HepG2 (cell line): Measurements from ENCODE around the gene CERS3. TPM values are rescaled to one million over a fixed set of nuclear protein-coding genes. Genes with fewer than 3 reads are reported as not detected.

ENCODE experiments used
- ATAC-seq: fragments of 200-7000 bp; cut with Tn5 transposase; 3 replicates; pipeline ENCODE4 v1.9.1; 2020; ENCODE audit warnings: mild to moderate bottlenecking, moderate library complexity
- BruUV-seq: library from RNA; stranded (reverse); fragments of 400-500 nt; replicated peaks from 2 replicates; lab custom pipeline; 2021; lab: Mats Ljungman, UMichigan
- CTCF ChIA-PET: fragments of 300-600 bp; formaldehyde crosslinking; extraction: SDS; loops from one replicate; lab custom pipeline; 2021; ENCODE audit warnings: low total read pairs, inconsistent platforms, low intra/inter-chr PET ratio; lab: Yijun Ruan, JAX
- POLR2A ChIA-PET: fragments of 350-600 bp; sonication (Branson Sonifier 250); formaldehyde crosslinking; loops from one replicate; lab custom pipeline; 2020; ENCODE audit warnings: antibody characterized with exemption, inconsistent platforms; lab: Yijun Ruan, JAX
- DNase-seq: peaks from one replicate; pipeline ENCODE4 v3.0.0-alpha.2; 2015; ENCODE audit warnings: low spot score
- FAIRE-seq: peaks from 3 replicates; lab custom pipeline; 2011; peaks lifted over from hg19 to GRCh38; lab: Jason Lieb, UNC
- H2AFZ ChIP-seq: one replicate; pipeline ENCODE4 v1.6.1; 2011; ENCODE audit warnings: low read length, inconsistent platforms
- H3K27ac ChIP-seq: fragments of 300-600 bp; 3 replicates; pipeline ENCODE4 v1.8.0; 2011; ENCODE audit warnings: mixed run types, mild to moderate bottlenecking, mixed read lengths, low read length, inconsistent platforms; ENCODE audit not compliant: insufficient read depth; ENCODE audit errors: extremely low read length
- H3K27me3 ChIP-seq, 2 experiments: fragments of 200-600 bp in 1 of 2; 2 replicates in 1 of 2; 3 replicates in 1 of 2; pipeline versions ENCODE4 v1.6.0 to v1.8.0; 2011; ENCODE audit warnings: low read length in 2 of 2, mild to moderate bottlenecking in 2 of 2, moderate library complexity in 2 of 2, inconsistent platforms in 1 of 2; ENCODE audit not compliant: insufficient read depth in 2 of 2, control insufficient read depth in 1 of 2
- H3K36me3 ChIP-seq, 2 experiments: fragments of 200-600 bp in 1 of 2; replicated peaks in 1 of 2; 2 replicates in 1 of 2; 3 replicates in 1 of 2; pipeline versions ENCODE4 v1.5.1 to v1.8.0; 2011; ENCODE audit warnings: low read length in 2 of 2, inconsistent platforms in 1 of 2; ENCODE audit not compliant: insufficient read depth in 2 of 2, control insufficient read depth in 1 of 2
- H3K4me1 ChIP-seq: 2 replicates; pipeline ENCODE4 v1.5.1; 2012; ENCODE audit warnings: low read length, inconsistent platforms; ENCODE audit not compliant: insufficient read depth
- H3K4me2 ChIP-seq: 2 replicates; pipeline ENCODE4 v1.6.0; 2011; ENCODE audit warnings: low read depth, low read length, inconsistent platforms
- H3K4me3 ChIP-seq, 3 experiments: fragments of 200-600 bp in 1 of 3; sonication (generic), shearing (Covaris generic) in 1 of 3; replicated peaks in 1 of 3; 2 replicates each; pipeline ENCODE4 v1.5.1; 2011 to 2016; ENCODE audit warnings: low read length in 3 of 3, inconsistent platforms in 2 of 3, low read depth in 2 of 3, mild to moderate bottlenecking in 2 of 3, control low read depth in 1 of 3, mixed read lengths in 1 of 3; ENCODE audit not compliant: insufficient read depth in 1 of 3
- H3K79me2 ChIP-seq: one replicate; pipeline ENCODE4 v1.6.1; 2011; ENCODE audit warnings: low read length, inconsistent platforms; ENCODE audit not compliant: insufficient read depth
- H3K9ac ChIP-seq: 2 replicates; pipeline ENCODE4 v1.6.0; 2011; ENCODE audit warnings: mild to moderate bottlenecking, low read depth, low read length, inconsistent platforms; ENCODE audit not compliant: insufficient read depth
- H3K9me3 ChIP-seq: 2 replicates; pipeline ENCODE4 v1.5.1; 2012; ENCODE audit warnings: mild to moderate bottlenecking, low read length
- H4K20me1 ChIP-seq: 2 replicates; pipeline ENCODE4 v1.6.0; 2011; ENCODE audit warnings: inconsistent platforms, mild to moderate bottlenecking, low read length, moderate library complexity; ENCODE audit not compliant: insufficient read depth
- FUBP1 ChIP-seq: sonication (generic); formaldehyde crosslinking; IDR thresholded peaks from 2 replicates; pipeline ENCODE4 v1.5.1; 2020; ENCODE audit warnings: missing genetic modification reagents, mild to moderate bottlenecking, borderline replicate concordance
- HMG20B ChIP-seq: conservative IDR thresholded peaks from 2 replicates; pipeline ENCODE4 v1.6.1; 2016; ENCODE audit warnings: missing genetic modification reagents, missing compliant biosample characterization
- HOXA7 ChIP-seq: sonication (generic); formaldehyde crosslinking; IDR thresholded peaks from 2 replicates; pipeline ENCODE4 v1.8.1; 2022; ENCODE audit warnings: mild to moderate bottlenecking, missing genetic modification reagents, moderate library complexity
- TFAP4 ChIP-seq: sonication (generic); IDR thresholded peaks from 2 replicates; pipeline ENCODE4 v1.6.1; 2016; ENCODE audit warnings: low read depth, borderline replicate concordance
- UBTF ChIP-seq: sonication (generic); formaldehyde crosslinking; IDR thresholded peaks from 2 replicates; pipeline ENCODE4 v1.4.0; 2020; ENCODE audit warnings: mild to moderate bottlenecking, missing genetic modification reagents
- ZNF230 ChIP-seq: sonication (generic); formaldehyde crosslinking; IDR thresholded peaks from 2 replicates; pipeline ENCODE4 v1.4.0; 2020; ENCODE audit warnings: mild to moderate bottlenecking, missing genetic modification reagents
- ZNF343 ChIP-seq: sonication (generic); formaldehyde crosslinking; IDR thresholded peaks from 2 replicates; pipeline ENCODE4 v1.4.0; 2020; ENCODE audit warnings: mild to moderate bottlenecking, missing genetic modification reagents
- ZNF572 ChIP-seq: sonication (generic); formaldehyde crosslinking; IDR thresholded peaks from 2 replicates; pipeline ENCODE4 v1.5.1; 2020; ENCODE audit warnings: mild to moderate bottlenecking, missing genetic modification reagents
- ZNF598 ChIP-seq: sonication (generic); formaldehyde crosslinking; IDR thresholded peaks from 2 replicates; pipeline ENCODE4 v1.5.1; 2020; ENCODE audit warnings: mild to moderate bottlenecking, missing genetic modification reagents, borderline replicate concordance
- WGBS: methylation state at CpG from one replicate; pipeline ENCODE4 v1.1.6; 2017; ENCODE audit warnings: low lambda C conversion rate; 5-methylcytosine and 5-hydroxymethylcytosine counted together
- in situ Hi-C: cut with HindIII; loops from 2 replicates; pipeline ENCODE4 v1.10.0; 2017; ENCODE audit warnings: low pct_unique_long_range_greater_than_20kb; ENCODE audit not compliant: extremely low pct_ligation_motif_present
- intact Hi-C: fragments of 100-400 bp; cut with micrococcal nuclease; formaldehyde crosslinking; loops from one replicate; pipeline ENCODE4 v1.10.0; 2022; ENCODE audit not compliant: unreplicated experiment
- polyA plus RNA-seq, 8 experiments: library from polyadenylated mRNA; depleted of rRNA in 3 of 8; stranded (reverse) in 7 of 8; unstranded in 1 of 8; fragments of >200 nt; fragmentation: Illumina TruSeq in 4 of 8; extraction: Trizol in 4 of 8; gene quantifications; 2 replicates each; pipeline versions ENCODE4 v1.2.1 to v1.2.3, GENCODE V29; 2011 to 2016; ENCODE audit warnings: low read depth in 4 of 8, missing spikeins in 1 of 8, mixed read lengths in 1 of 8; ENCODE audit not compliant: insufficient read depth in 1 of 8
- total RNA-seq, 5 experiments: library from RNA; depleted of rRNA; stranded (reverse); fragments of >200 nt; fragmentation: Illumina TruSeq; extraction: Trizol; gene quantifications; 2 replicates each; pipeline ENCODE4 v1.2.3, GENCODE V29; 2016; ENCODE audit warnings: low read depth in 1 of 5

The CERS3 gene
- total and polyA plus RNA-seq, 2 of the 13 experiments (the other 11 are each of a cell fraction or from before 2014, with no cell fraction given): not detected

- H3K79me2 ChIP-seq: no peaks in the 10 kb centered on the region
- H3K4me3 ChIP-seq: no peak overlapping the region
- no TSS peak for BruUV-seq
- no peak for ATAC-seq
- in situ Hi-C loops: no loop called here
- H3K9ac ChIP-seq: no peak overlapping the region
- no peak overlapping the region for H3K4me2 ChIP-seq
- DNase-seq: no peak
- intact Hi-C loops: no loop called here
- H4K20me1 ChIP-seq: no peaks in the 10 kb centered on the region
- H3K9me3 ChIP-seq: peaks cover 2% of the 10 kb centered on the region
- TF ChIP-seq ZNF230 (no peak), ZNF343 (CRISPR knock-in tag) (no peak), HOXA7 (CRISPR knock-in tag) (no peak), UBTF (no peak), TFAP4 (no peak), ZNF572 (CRISPR knock-in tag) (no peak), HMG20B (CRISPR knock-in tag) (no peak), ZNF598 (CRISPR knock-in tag) (no peak), FUBP1 (no peak)
- H3K4me1 ChIP-seq: no peaks in the 10 kb centered on the region
- no peak overlapping the region for H2AFZ ChIP-seq
- WGBS: 46% methylated on average over 9 of the region's 9 CpGs
- ChIA-PET CTCF (no interaction called here), POLR2A (no interaction called here)
- no peak overlapping the region for H3K27ac ChIP-seq
- H3K36me3 ChIP-seq: no peaks in the 10 kb centered on the region
- no peaks in the 10 kb centered on the region; a peak in 2 of 5 replicates for H3K27me3 ChIP-seq
- FAIRE-seq: no peak
Measured at GRCh38 chr15:100484443-100484842, 44.3 kb downstream of the CERS3 start.
